Measurements from ENCODE around the gene TAF4. TPM values are rescaled to one million over a fixed set of nuclear protein-coding genes. Genes with fewer than 3 reads are reported as not detected.
A peak's percentile ranks its signal among the peaks of the same experiment; 100 is the strongest.

The TAF4 gene
- total and polyA plus RNA-seq, 2 of the 13 experiments (the other 11 are each of a cell fraction or from before 2014, with no cell fraction given): 5.9 to 12.0 TPM

DNA sequence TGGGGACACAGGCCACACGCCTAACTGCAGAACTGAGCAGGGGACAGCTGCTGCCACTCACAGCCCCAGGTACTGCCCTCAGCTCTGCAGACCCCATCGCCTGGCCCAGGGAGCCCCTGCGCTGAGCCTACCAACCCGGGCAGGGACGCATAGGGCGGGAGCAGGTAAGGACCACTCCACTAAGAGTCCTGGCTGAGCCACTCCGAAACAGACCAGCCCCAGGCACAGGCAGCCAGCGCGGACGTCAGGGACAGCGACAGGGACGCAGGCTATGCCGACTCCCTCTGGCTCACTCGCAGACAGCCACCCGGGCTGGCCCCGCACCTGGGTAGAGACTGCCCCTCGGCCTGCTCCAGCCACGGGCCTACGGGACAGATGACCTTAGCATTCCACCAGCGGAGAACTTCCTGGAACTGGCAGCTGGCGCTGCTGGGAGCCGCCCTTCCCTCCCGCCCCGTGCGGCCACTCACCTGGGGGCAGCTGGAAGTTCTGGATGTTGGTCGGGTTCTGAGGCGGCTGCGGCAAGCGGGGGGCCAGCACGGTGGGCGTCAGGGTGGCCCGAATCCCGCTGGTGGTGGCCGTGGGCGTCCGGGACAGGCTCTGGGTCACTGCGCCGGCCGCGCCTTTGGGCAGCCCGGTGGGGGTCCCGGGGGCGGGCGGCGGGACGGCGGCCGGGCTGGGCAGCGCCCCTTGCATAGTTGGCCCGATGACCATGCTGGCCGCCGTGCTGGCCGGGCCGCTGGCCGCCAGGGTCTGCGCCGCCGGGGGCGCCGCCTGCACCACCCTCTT lies 1.5 kb downstream of the TAF4 start (continued):
- TF ChIP-seq, protein P1, sequence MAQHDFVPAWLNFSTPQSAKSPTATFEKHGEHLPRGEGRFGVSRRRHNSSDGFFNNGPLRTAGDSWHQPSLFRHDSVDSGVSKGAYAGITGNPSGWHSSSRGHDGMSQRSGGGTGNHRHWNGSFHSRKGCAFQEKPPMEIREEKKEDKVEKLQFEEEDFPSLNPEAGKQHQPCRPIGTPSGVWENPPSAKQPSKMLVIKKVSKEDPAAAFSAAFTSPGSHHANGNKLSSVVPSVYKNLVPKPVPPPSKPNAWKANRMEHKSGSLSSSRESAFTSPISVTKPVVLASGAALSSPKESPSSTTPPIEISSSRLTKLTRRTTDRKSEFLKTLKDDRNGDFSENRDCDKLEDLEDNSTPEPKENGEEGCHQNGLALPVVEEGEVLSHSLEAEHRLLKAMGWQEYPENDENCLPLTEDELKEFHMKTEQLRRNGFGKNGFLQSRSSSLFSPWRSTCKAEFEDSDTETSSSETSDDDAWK (CRISPR knock-in tag; IDR thresholded peaks at IDR 0.05): no peak
- TF ChIP-seq, protein P2, sequence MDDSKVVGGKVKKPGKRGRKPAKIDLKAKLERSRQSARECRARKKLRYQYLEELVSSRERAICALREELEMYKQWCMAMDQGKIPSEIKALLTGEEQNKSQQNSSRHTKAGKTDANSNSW (CRISPR knock-in tag; IDR thresholded peaks at IDR 0.05; ENCODE audit: borderline replicate concordance): 0 out of 2 replicates have a peak, but pooled peaks have one; percentile 92
- TF ChIP-seq RFXANK (CRISPR knock-in tag; IDR thresholded peaks at IDR 0.05) (no peak), TRIM24 (CRISPR knock-in tag; IDR thresholded peaks at IDR 0.05) (no peak), ZZZ3 (CRISPR knock-in tag; IDR thresholded peaks at IDR 0.05; ENCODE audit: borderline replicate concordance) (no peak), ZNF234 (CRISPR knock-in tag; conservative IDR thresholded peaks at IDR 0.05) (no peak), ZNF782 (CRISPR knock-in tag; IDR thresholded peaks at IDR 0.05; ENCODE audit: borderline replicate concordance) (peak; percentile 44; the same call in 1 of the 2 replicates), PLRG1 (conservative IDR thresholded peaks at IDR 0.05) (no peak), ZMYM3 (CRISPR knock-in tag; IDR thresholded peaks at IDR 0.05) (peak; percentile 55; the same call in 1 of the 2 replicates), MED8 (CRISPR knock-in tag; IDR thresholded peaks at IDR 0.05; ENCODE audit: insufficient replicate concordance) (no peak), IRF2 (CRISPR knock-in tag; IDR thresholded peaks at IDR 0.05) (peak; percentile 50; the same call in 1 of the 2 replicates), SKI (IDR thresholded peaks at IDR 0.05; ENCODE audit: partially characterized antibody) (peak; percentile 51), FOXM1 (CRISPR knock-in tag; IDR thresholded peaks at IDR 0.05) (0 out of 2 replicates have a peak, but pooled peaks have one; percentile 19)
- TF ChIP-seq, protein P3, sequence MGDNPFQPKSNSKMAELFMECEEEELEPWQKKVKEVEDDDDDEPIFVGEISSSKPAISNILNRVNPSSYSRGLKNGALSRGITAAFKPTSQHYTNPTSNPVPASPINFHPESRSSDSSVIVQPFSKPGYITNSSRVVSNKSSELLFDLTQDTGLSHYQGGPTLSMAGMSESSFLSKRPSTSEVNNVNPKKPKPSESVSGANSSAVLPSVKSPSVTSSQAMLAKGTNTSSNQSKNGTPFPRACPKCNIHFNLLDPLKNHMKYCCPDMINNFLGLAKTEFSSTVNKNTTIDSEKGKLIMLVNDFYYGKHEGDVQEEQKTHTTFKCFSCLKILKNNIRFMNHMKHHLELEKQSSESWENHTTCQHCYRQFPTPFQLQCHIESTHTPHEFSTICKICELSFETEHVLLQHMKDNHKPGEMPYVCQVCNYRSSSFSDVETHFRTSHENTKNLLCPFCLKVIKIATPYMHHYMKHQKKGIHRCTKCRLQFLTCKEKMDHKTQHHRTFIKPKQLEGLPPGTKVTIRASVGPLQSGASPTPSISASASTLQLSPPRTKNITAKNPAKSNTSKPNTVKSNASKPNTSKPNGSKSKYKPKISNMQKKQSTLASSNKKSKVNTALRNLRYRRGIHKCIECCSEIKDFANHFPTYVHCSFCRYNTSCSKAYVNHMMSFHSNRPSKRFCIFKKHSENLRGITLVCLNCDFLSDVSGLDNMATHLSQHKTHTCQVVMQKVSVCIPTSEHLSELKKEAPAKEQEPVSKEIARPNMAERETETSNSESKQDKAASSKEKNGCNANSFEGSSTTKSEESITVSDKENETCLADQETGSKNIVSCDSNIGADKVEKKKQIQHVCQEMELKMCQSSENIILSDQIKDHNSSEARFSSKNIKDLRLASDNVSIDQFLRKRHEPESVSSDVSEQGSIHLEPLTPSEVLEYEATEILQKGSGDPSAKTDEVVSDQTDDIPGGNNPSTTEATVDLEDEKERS (CRISPR knock-in tag; IDR thresholded peaks at IDR 0.05): peak; percentile 86; the same call in 1 of the 2 replicates
- TF ChIP-seq, protein P4, sequence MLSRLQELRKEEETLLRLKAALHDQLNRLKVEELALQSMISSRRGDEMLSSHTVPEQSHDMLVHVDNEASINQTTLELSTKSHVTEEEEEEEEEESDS (CRISPR knock-in tag; IDR thresholded peaks at IDR 0.05; ENCODE audit: borderline replicate concordance): 0 out of 2 replicates have a peak, but pooled peaks have one; percentile 56
- TF ChIP-seq, protein P5, sequence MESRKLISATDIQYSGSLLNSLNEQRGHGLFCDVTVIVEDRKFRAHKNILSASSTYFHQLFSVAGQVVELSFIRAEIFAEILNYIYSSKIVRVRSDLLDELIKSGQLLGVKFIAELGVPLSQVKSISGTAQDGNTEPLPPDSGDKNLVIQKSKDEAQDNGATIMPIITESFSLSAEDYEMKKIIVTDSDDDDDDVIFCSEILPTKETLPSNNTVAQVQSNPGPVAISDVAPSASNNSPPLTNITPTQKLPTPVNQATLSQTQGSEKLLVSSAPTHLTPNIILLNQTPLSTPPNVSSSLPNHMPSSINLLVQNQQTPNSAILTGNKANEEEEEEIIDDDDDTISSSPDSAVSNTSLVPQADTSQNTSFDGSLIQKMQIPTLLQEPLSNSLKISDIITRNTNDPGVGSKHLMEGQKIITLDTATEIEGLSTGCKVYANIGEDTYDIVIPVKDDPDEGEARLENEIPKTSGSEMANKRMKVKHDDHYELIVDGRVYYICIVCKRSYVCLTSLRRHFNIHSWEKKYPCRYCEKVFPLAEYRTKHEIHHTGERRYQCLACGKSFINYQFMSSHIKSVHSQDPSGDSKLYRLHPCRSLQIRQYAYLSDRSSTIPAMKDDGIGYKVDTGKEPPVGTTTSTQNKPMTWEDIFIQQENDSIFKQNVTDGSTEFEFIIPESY (CRISPR knock-in tag; IDR thresholded peaks at IDR 0.05): peak; percentile 29; the same call in 1 of the 2 replicates

Data from HepG2 (cell line).